Glomerular visceral epithelial cell (primary cell): ENCODE results near the gene TCF7.
A peak's percentile ranks its signal among the peaks of the same experiment; 100 is the strongest.
"Not testable (repeated sequence)": the region's sequence is repeated elsewhere in the genome, so short reads cannot be mapped to it uniquely, and the experiment has no call there.

Experiments
- DNase-seq: peaks from one replicate; pipeline ENCODE4 v3.0.0-alpha.2; 2016; ENCODE audit errors: extremely low spot score

The TCF7 gene

GRCh38 chr5:134145041-134145757 is 30.7 kb downstream of the TCF7 start:
- no peak for DNase-seq

- DNase-seq: peak; percentile 82
These were observed 31.5 kb downstream of the TCF7 start for GRCh38 chr5:134145779-134146581.

- DNase-seq: no peak
These were observed 32.4 kb downstream of the TCF7 start for GRCh38 chr5:134146651-134147518.

- no peak for DNase-seq
These were observed 33.8 kb downstream of the TCF7 start for GRCh38 chr5:134148316-134148715.

- DNase-seq: no peak
These were observed 34.6 kb downstream of the TCF7 start for GRCh38 chr5:134148986-134149539.

- no peak for DNase-seq
These were observed 35.3 kb downstream of the TCF7 start for GRCh38 chr5:134149571-134150303.

GRCh38 chr5:134151723-134152122 is 37.2 kb downstream of the TCF7 start:
- DNase-seq: no peak

- DNase-seq: not testable (repeated sequence)
These were observed 37.8 kb downstream of the TCF7 start for GRCh38 chr5:134152173-134152832.

- DNase-seq: no peak
These were observed 38.8 kb downstream of the TCF7 start for GRCh38 chr5:134153241-134153640.

GRCh38 chr5:134153657-134154056 is 39.2 kb downstream of the TCF7 start:
- DNase-seq: no peak

- DNase-seq: no peak
These were observed 47.3 kb downstream of the TCF7 start for GRCh38 chr5:134161513-134162395.

GRCh38 chr5:134162592-134162991 is 48.1 kb downstream of the TCF7 start:
- no peak for DNase-seq

GRCh38 chr5:134171972-134172371 is 57.5 kb downstream of the TCF7 start:
- DNase-seq: no peak

- DNase-seq: peak; percentile 35
These were observed 60.7 kb downstream of the TCF7 start for GRCh38 chr5:134174841-134175839.

GRCh38 chr5:134175921-134176510 is 61.5 kb downstream of the TCF7 start:
- DNase-seq: peak; percentile 26

- peak; percentile 91 for DNase-seq
These were observed 62.3 kb downstream of the TCF7 start, which contains the start of gene SKP1 for GRCh38 chr5:134176511-134177368. TSS of gene SKP1 (minus strand) at chr5:134176950. CDS start at chr5:134174022, 2,928 bp downstream.
